ENCODE data around the gene SYT5.

DNA sequence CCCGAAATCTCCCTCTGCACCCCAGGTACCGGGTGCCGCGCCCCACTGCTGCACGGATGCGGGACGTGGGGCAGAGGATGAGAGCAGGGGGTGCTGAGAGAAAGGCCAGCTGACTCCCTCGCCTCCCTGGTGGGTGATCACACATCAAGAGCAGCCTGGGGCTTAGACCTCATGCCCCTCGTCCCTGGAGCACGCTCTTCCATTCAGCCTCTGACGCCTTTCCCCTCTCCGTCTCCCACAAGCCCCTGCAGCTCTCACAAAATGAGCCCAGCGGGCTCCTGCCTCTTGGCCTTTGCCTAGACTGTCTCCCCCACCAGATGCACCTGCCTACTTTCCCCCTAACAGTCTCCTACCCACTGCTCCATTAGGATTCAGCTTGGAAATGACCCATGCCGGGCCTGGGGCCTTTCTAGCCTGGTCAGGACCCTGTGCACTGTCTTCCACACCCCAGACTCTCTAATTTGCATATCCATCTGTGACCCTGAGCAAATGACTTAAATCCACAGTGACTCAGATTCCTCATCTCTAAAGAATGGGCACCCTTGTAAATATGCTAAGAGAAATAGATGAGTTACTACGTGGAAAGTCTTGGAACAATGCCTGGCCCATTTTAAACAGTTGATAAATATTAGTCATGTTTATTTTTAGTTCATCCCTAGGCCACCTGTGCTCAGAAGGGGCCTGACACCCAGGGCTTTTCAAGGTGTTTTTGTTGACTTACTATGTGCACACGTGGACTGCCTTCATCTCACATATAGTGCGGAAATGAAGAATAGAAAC is 29.8 kb upstream of the SYT5 start:
- TF ChIP-seq SP1 (IDR thresholded peaks at IDR 0.05; ENCODE audit: low read depth) (peak; percentile 89), JUND (IDR thresholded peaks at IDR 0.05) (peak; percentile 88), YY1 (IDR thresholded peaks at IDR 0.05; ENCODE audit: extremely low read depth, insufficient replicate concordance, low read depth, low read length) (no peak), POLR2A (IDR thresholded peaks at IDR 0.05; ENCODE audit: borderline replicate concordance, extremely low read depth, insufficient read depth, insufficient read length) (no peak), EZH2 (IDR thresholded peaks at IDR 0.05) (no peak)
- TF ChIP-seq, protein P1, sequence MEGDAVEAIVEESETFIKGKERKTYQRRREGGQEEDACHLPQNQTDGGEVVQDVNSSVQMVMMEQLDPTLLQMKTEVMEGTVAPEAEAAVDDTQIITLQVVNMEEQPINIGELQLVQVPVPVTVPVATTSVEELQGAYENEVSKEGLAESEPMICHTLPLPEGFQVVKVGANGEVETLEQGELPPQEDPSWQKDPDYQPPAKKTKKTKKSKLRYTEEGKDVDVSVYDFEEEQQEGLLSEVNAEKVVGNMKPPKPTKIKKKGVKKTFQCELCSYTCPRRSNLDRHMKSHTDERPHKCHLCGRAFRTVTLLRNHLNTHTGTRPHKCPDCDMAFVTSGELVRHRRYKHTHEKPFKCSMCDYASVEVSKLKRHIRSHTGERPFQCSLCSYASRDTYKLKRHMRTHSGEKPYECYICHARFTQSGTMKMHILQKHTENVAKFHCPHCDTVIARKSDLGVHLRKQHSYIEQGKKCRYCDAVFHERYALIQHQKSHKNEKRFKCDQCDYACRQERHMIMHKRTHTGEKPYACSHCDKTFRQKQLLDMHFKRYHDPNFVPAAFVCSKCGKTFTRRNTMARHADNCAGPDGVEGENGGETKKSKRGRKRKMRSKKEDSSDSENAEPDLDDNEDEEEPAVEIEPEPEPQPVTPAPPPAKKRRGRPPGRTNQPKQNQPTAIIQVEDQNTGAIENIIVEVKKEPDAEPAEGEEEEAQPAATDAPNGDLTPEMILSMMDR (IDR thresholded peaks at IDR 0.05 in 2 of 3, conservative IDR thresholded peaks at IDR 0.05 in 1 of 3; ENCODE audit: borderline replicate concordance in 1 of 3, insufficient read depth in 1 of 3, low read depth in 2 of 3, low read length in 2 of 3) = no peak
